Activated CD4-positive, alpha-beta T cell treated with anti-CD3 and anti-CD28 coated beads for 48 hours (primary cell): ENCODE measurements around the gene MAP1LC3B.

Source experiments
- DNase-seq: peaks from one replicate; pipeline ENCODE4 v3.0.0-alpha.2; 2020

MAP1LC3B gene

DNA sequence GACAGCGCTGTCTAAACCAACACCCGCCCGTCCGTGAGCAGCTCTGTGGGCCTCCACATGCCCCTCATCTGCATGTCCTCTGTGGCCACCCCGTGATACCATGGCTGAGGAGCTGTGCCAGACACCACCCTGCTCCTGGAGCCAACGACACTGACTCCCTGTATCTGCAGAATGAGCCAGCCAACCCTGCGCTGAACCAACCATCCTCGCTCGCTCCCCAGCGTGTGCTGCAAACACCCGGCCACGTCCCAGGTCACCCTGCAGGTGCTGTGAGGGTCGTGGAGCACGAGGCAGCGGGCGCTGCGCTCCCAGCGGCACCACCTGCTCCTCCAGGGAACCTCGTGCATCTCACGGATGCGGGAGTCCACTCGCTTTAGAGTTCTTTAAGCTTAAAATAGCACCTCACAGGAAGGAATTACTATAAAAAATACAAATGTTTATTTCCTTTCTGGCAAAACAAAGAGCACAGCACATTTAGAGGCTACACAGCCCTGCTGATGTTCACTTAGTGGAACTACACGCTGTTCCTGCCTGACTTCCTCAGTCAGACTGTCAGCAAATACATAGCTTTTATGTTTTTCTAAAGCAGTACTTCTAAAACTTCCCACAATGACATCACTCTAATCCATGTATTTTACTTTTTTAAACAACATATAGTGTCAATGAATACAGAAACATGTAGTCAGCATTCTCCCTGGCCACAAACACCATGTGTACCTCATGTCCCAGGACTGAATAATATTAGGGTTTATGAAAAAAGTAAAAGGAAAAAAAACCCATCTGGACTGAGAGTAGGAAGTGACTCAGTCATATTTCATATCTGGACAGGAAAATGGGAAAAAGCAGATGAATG, 43.5 kb downstream of the MAP1LC3B start:
- no peak for DNase-seq

DNA sequence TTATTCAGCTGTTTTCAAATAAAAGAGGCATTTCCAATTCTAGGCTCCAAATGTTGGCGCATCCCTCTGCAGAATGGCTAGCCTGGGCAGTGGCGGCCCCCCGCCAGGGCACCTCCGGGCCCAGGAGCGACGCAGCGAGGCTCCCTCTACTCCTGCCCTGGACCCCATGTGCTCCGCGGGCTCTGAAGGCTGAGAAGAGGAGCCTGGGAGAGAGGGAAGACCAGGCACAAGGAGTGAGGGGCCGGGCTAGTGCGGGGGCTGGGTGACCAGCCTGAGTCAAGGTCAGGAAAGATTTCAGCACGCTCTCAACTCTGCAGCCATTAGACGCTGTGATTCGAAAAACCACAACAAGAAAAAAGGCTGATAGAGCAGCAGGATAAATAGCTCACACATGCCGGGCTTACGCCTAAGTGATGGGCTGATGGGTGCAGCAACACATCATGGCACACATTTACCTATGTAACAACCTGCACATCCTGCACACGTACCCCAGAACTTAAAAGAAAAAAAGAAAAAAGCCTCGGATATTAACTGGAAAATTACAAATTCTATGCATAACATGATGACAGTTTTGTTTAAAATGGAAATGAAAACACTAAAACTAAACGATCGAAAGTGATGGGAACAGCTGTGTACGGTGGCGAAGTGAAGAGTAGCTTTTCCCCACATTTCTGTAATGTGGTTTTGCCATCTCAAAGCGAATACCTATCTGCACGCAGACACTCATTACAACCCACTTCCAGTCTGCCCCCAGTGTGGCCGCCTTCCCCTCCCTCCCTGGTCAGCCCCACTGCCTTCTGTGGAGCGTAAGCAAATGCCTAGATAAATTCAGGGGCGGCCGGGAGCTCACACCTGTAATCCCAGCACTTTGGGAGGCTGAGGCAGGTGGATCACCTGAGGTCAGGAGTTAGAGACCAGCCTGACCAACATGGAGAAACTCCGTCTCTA, 44.4 kb downstream of the MAP1LC3B start:
- peak; percentile 61 for DNase-seq

DNA sequence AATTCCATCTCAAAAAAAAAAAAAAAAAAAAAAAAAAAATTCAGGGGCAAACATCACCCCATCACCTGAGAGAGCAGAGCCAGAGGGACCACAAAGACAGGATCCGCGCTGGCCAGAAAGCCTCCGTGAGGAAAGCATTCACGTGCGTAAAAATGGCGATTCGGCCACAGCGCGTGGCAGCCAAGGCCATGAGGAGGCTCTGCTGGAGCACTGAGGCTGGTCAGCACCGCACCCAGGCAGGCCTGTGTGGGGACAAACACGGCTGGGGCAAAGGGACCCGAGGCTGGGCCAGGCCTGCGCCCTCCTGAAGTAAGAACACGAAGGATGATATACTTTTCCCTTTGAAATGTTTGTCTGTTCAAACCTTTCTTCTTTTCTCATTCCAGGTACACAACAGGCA, 45.2 kb downstream of the MAP1LC3B start:
- no peak for DNase-seq

DNA sequence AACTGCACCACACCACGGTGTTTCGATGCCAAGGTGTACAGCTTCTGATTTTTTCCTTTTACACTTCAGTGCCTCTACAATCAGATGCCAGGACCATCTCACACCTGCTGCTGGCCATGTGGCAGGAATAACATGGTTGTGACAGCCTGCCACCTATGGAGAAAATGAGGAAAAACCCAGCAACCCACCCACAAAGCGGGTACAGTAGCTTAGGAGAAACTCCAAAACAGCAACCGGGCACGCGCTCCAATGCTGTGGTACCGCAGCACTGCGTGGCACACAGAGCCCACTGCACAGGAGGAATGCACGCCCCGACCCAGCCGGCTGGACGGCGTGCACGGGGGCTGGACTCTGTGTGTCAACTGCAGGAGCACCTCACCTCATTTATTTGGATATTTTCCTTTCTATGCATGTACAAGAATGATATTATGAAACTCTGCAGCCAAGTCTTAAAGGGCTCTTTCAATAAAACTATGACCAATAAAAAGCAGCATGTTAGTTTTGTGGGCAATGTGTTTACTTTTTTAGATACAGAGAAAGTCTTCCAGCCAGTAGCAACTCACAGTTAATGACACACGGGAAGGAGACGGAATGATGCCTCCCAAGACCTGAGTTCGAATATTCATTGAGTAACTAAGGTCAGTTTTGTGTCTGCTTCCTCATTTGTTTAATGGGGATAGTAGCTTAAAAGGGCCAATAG, 45.9 kb downstream of the MAP1LC3B start:
- no peak for DNase-seq

DNA sequence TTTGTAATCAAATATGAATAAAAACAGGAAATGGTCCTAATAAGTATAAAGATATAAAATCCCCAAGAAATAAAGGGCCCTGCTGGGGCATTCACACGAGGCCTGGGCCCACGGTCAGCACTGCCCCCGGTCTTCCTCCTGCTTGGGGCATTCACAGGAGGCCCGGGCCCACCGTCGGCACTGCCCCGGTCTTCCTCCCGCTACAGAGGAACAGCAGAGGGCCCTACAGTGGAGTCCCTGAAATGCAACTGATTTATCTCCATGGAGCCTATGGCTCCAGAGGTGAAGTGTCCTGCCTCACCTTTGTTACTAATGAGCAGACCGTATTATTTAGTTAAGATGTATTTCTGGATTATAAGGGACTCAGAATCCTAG, 46.5 kb downstream of the MAP1LC3B start:
- no peak for DNase-seq

DNA sequence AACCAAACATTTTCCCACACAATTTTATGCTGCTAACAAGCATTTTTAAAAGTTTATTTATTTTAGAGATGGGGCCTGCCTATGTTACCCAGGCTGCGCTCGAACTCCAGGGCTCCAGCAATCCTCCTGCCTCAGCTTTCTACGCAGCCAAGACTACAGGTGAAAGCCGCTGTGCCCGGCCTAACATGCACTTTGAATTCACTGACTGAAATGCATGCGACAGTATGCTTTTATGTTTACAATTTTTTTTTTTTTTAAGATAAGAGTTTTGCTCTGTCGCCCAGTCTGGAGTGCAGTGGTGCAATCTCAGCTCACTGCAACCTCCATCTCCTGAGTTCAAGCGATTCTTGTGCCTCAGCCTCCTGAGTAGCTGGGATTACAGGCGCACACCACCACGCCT, 47.8 kb downstream of the MAP1LC3B start:
- no peak for DNase-seq

DNA sequence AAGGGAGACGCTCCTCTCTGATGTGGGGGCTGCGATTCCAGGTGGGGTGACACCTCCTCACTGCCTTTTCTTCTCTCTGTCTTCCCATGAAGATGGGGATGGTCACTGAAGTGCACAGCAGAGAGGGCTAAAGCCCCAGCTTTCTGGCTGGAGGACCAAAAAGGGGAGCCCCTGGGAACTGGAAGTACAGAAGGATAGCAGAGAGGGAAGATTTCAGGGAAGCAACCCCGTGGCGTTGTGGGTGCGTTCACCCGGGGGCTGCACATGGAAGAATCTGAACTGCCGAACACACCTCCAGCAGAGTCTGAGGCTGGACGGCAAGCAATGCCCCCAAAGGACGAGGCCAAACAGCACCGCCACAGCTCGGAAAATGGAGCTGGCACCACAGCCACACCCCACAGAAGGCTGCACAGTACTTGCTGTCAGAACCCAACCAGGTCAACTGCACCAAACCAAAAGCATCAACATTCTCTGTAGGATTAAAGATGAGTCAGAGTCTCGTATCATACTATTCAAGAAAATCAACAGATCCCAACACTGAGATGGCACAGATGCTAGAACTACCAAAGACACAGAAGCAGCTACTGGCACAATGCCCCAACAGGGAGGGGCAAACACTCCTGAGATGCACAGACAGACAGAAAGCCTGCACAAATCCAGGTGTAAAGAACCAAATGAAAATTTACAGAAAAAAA, 49.9 kb downstream of the MAP1LC3B start:
- DNase-seq = no peak

DNA sequence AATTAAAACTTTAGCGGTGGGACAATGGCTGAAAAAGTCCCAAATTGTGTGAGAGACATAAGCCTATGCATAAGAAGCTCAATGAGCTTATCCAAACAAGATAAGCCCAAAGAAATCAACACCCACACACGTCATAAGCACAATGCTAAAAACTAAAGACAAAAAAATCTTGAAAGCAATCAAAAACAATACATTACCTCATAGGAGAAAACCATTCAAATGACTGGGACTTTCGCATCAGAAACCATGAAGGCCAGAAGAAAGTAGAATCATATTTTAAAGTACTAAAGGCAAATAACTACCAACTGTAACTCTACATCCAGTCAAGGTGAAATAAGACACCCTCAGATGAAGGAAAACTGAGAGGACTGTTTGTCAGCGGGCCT, 50.4 kb downstream of the MAP1LC3B start:
- no peak for DNase-seq

DNA sequence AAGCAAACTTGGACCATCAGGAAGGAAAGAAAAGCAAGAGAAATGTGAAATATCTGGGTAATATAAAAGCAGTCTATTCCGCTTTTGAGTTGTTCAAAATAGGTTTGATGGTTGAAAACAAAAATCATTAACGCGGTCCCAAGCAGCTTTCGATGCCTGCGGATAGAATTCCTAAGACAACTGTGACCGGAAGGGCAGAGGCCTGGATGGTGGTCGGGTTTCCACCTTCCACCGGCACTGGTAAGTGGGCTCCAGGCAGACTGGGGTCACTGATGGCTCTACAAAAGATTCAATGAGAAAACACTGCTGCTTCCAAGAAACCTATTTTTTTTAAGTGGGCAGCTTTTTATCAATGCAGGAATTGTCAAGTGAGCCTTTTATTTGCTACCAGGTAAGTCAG, 50.9 kb downstream of the MAP1LC3B start:
- no peak for DNase-seq

DNA sequence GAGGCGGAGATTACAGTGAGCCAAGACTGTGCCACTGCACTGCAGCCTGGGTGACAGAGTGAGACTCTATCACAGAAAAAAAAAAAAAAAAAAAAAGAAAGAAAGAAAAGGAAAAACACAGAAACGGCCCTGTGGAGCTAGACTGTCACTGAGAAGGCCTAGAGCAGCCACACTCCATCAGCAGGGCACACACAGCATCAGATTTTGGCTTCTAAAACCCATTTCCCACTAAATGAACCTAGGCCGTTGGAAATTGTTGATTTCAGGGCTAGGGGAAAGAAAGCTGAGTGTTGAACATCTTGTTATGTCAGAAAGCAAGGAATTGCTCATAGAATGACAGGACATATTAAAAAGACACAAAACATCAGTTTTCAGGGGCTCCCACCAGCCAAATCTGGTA, 51.8 kb downstream of the MAP1LC3B start:
- no peak for DNase-seq

DNA sequence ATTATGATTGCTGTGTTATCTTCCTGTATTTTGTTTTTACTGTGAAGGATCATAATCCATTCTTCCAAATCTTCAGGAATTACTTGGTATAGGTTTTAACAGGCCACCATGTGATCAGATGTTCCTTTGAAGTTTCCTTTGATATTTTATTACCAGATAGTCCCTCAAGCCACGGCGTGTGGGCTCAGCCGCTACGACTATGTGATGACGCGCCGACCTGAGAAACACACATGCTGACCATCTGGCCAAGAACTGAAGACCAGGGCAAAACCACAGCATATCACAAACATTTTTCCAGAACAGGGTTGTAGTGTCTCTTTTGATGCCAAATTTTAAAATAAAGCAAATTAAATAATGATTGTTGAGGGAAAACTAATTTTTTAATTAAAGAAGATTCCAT, 53.4 kb downstream of the MAP1LC3B start:
- no peak for DNase-seq

DNA sequence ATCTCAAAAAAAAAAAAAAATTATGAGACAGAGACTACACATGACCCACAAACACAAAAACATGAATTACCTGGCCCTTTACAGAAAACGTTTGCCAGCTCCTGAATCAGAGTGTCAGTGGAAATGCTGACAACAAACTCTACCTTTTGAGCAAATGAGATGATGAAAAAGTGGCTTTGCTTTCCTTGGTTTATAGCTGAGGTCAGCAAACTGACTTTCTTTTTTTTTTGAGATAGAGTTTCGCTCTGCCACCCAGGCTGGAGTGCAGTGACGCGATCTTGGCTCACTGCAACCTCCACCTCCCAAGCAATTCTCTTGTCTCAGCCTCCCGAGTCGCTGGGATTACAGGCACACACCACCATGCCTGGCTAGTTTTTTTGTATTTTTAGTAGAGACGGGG, 54.3 kb downstream of the MAP1LC3B start:
- no peak for DNase-seq

DNA sequence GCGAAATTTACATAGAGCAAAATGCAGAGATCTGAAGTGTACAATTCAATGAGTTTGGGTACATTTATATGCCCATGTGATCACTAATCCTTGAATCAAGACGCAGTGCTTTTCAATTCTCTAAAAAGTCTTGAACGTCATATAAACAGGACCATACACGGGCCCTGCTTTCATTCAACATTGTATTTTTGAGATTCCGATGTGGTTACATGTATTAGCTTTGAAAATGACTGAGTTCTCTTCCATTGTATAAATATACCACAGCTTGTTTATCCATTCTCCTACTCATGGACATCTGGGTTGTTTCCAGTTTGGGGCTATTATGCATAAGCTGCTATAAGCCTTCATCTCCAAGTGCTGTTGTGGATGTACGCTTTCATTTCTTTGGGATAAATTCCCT, 55.2 kb downstream of the MAP1LC3B start:
- DNase-seq = no peak

DNA sequence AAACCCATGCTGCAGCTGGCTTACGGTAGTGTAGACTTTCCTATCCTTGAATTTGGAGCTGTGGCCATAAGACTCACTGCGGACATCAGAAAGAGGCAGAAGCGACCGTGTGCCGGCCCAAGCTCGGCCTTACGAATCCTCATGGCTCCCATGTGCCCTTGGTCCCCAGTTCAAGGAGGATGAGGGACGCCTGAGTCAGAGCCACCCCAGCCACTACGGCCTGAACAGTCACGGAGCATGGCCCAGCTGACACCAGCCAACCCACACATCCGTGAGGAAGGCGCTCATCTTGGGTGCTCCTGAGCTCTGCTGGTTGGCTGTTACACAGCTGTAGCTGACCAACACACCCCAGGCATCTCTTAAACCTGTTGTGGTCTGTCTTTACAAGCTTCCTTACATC, 56.7 kb downstream of the MAP1LC3B start:
- no peak for DNase-seq

DNA sequence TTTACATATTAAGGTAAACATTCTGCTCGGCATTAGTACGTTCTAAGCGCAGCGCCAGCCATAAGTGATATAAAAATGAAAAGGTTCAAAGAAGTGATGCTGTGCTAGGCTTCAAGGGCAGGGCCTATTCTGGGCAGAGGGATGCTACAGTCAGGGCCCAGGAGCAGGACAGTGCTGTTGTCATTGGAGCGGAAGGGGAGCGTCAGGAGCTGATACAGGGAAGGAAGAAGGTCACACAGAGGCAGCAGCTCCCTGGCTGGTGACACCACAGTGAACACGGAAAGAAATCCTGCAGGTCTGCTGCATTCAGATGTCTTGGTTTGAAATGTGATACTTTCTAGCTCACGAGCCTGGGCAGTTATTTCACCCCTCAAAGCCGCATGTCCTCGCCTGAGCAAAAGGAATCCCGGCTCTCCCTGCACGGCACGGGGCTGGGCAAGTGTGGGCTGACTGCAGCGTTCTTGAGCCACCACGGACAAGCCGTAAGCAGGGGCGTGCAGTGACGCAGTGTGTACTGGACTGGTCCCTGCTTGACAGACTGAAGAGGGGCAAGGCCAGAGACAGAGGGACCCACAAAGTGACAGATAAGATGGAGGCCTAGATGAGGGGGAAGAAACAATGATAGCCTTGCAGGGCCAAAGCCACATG, 59.6 kb downstream of the MAP1LC3B start:
- DNase-seq = no peak

DNA sequence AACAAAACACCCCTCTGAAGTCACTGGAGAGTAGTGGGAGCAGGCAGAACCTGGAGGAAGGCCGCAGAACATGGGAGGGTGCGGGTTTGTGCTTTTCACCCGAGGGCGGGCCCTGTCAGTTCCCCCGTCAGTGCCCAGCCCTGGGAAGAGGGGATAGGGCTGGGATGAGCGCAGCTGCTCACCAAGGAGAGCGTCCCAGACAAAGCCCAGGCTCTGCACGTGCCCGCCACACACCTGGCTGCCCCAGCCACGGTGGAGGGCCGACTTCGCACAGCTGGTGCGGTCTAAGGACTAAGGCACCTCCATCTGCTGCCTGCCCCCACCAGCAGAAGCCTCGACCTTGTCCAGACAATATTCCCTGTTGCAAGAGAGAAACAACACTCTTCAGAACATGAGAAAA, 61.2 kb downstream of the MAP1LC3B start:
- DNase-seq = no peak
